ENCODE measurements around the gene MAL.

MAL gene

GRCh38 chr2:95005726-95006125 is 19.8 kb upstream of the MAL start:
- no peak for TF ChIP-seq ZNF274 (IDR thresholded peaks at IDR 0.05; ENCODE audit: low read depth, low read length)
- no peak overlapping the region for H3K4me3 ChIP-seq (ENCODE audit: low read length)

GRCh38 chr2:95006588-95006987 is 18.9 kb upstream of the MAL start:
- H3K4me3 ChIP-seq (ENCODE audit: low read length), result no peak overlapping the region
- TF ChIP-seq ZNF274 (IDR thresholded peaks at IDR 0.05; ENCODE audit: low read depth, low read length), result no peak

- H3K4me3 ChIP-seq (ENCODE audit: low read length), result no peak overlapping the region
- no peak for TF ChIP-seq ZNF274 (IDR thresholded peaks at IDR 0.05; ENCODE audit: low read depth, low read length)
Measured at GRCh38 chr2:95007031-95007609, 18.4 kb upstream of the MAL start.

- no peak for TF ChIP-seq ZNF274 (IDR thresholded peaks at IDR 0.05; ENCODE audit: low read depth, low read length)
- H3K4me3 ChIP-seq (ENCODE audit: low read length), result no peak overlapping the region
Measured at GRCh38 chr2:95007822-95008221, 17.7 kb upstream of the MAL start.

GRCh38 chr2:95008306-95008705 is 17.2 kb upstream of the MAL start:
- no peak overlapping the region for H3K4me3 ChIP-seq (ENCODE audit: low read length)
- no peak for TF ChIP-seq ZNF274 (IDR thresholded peaks at IDR 0.05; ENCODE audit: low read depth, low read length)

GRCh38 chr2:95008996-95009395 is 16.5 kb upstream of the MAL start:
- no peak overlapping the region for H3K4me3 ChIP-seq (ENCODE audit: low read length)
- TF ChIP-seq ZNF274 (IDR thresholded peaks at IDR 0.05; ENCODE audit: low read depth, low read length), result no peak

GRCh38 chr2:95009412-95009811 is 16.1 kb upstream of the MAL start:
- TF ChIP-seq ZNF274 (IDR thresholded peaks at IDR 0.05; ENCODE audit: low read depth, low read length), result no peak
- no peak overlapping the region for H3K4me3 ChIP-seq (ENCODE audit: low read length)

- TF ChIP-seq ZNF274 (IDR thresholded peaks at IDR 0.05; ENCODE audit: low read depth, low read length), result no peak
- no peak overlapping the region for H3K4me3 ChIP-seq (ENCODE audit: low read length)
Measured at GRCh38 chr2:95010126-95010525, 15.4 kb upstream of the MAL start.

GRCh38 chr2:95010718-95011117 is 14.8 kb upstream of the MAL start:
- no peak overlapping the region for H3K4me3 ChIP-seq (ENCODE audit: low read length)
- no peak for TF ChIP-seq ZNF274 (IDR thresholded peaks at IDR 0.05; ENCODE audit: low read depth, low read length)

- H3K4me3 ChIP-seq (ENCODE audit: low read length), result no peak overlapping the region
- TF ChIP-seq ZNF274 (IDR thresholded peaks at IDR 0.05; ENCODE audit: low read depth, low read length), result no peak
Measured at GRCh38 chr2:95012881-95013550, 12.5 kb upstream of the MAL start.

- no peak overlapping the region for H3K4me3 ChIP-seq (ENCODE audit: low read length)
Measured at GRCh38 chr2:95013726-95014125, 11.8 kb upstream of the MAL start.

GRCh38 chr2:95014126-95014708 is 11.3 kb upstream of the MAL start:
- H3K4me3 ChIP-seq (ENCODE audit: low read length), result no peak overlapping the region
- no peak for TF ChIP-seq ZNF274 (IDR thresholded peaks at IDR 0.05; ENCODE audit: low read depth, low read length)

More at GRCh38 chr2:95013726-95014125, 11.8 kb upstream of the MAL start:
- no peak for TF ChIP-seq ZNF274 (IDR thresholded peaks at IDR 0.05; ENCODE audit: low read depth, low read length)

- TF ChIP-seq ZNF274 (IDR thresholded peaks at IDR 0.05; ENCODE audit: low read depth, low read length), result no peak
Measured at GRCh38 chr2:95015261-95015912, 10.1 kb upstream of the MAL start.

GRCh38 chr2:95016616-95017015 is 8.9 kb upstream of the MAL start:
- no peak overlapping the region for H3K4me3 ChIP-seq (ENCODE audit: low read length)
- TF ChIP-seq ZNF274 (IDR thresholded peaks at IDR 0.05; ENCODE audit: low read depth, low read length), result no peak

More at GRCh38 chr2:95015261-95015912, 10.1 kb upstream of the MAL start:
- no peak overlapping the region for H3K4me3 ChIP-seq (ENCODE audit: low read length)

- TF ChIP-seq ZNF274 (IDR thresholded peaks at IDR 0.05; ENCODE audit: low read depth, low read length), result no peak
- H3K4me3 ChIP-seq (ENCODE audit: low read length), result no peak overlapping the region
Measured at GRCh38 chr2:95017071-95017501, 8.4 kb upstream of the MAL start.
